ENCODE data around the gene CBLL2.
"Not testable (repeated sequence)": the region's sequence is repeated elsewhere in the genome, so short reads cannot be mapped to it uniquely, and the experiment has no call there.

CBLL2 gene

GRCh38 chrX:22272613-22273012 lies at the start of gene CBLL2:
TSS of gene CBLL2 (plus strand) at chrX:22272913. CDS start at chrX:22272992, 79 bp downstream.
- no peak for DNase-seq (ENCODE audit: low read depth, low spot score)

GRCh38 chrX:22234380-22234779 lies 38.3 kb upstream of the CBLL2 start:
- DNase-seq (ENCODE audit: low read depth, low spot score) = no peak

DNA sequence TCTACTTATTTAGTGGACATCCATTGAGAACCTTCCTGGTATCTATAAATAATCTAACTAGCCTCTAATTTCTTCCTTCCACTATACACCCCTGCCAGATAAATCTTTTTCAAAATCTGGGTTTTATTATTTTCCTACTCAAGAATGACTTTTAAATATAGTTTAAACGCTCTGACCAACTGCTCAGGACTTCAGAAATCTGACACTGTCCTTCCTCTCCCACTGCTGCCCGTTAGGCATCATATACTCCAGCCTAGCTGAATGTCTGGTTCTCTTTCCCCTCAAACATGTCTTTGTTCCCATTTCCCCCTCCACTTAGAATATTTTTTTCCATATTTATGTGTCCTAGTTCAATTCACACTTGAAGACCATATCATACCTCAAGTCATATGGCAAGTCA lies 35.2 kb upstream of the CBLL2 start:
- no peak for DNase-seq (ENCODE audit: low read depth, low spot score)

GRCh38 chrX:22246620-22247019 lies 26.1 kb upstream of the CBLL2 start:
- peak; percentile 41 for DNase-seq (ENCODE audit: low read depth, low spot score)

DNA sequence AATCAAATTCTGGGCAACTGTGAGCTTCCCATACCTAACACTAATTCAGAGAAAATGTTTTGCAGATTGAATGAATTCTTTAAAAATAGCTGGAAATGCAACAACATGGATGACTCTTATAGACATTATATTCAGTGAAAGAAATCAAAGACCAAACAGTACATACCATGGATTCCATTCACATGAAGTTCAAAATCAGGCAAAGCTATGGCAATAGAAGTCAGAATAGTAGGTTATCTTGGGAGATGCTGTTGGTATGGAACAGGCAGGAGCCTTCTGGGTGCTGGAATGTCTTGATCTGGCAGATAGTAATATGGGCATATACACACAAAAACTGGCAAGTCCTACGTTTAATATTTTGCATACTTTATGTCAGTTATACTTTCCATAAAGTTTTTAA lies 25.5 kb upstream of the CBLL2 start:
- DNase-seq (ENCODE audit: low read depth, low spot score) = peak; percentile 35

GRCh38 chrX:22248401-22248800 lies 24.3 kb upstream of the CBLL2 start:
- no peak for DNase-seq (ENCODE audit: low read depth, low spot score)

DNA sequence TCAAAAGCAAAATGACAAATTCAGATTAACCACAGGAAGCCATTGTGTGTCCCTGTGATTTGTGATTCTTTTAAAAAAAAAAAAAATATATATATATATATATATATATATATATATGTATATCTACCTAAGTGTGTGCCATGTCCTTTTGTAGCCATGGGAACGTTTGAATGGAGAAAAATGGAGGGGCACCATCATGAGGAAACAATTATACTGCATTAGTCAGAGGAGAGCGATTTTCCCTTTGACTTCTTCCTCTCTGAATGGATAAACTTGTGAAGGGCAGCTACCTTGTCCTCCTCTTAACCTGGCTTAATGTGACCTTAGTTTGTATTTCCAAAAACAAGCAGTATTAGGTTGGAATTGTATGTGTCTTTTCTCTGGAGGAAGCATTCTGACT lies 23.3 kb upstream of the CBLL2 start:
- no peak for DNase-seq (ENCODE audit: low read depth, low spot score)

- DNase-seq (ENCODE audit: low read depth, low spot score) = no peak
Observed at GRCh38 chrX:22268706-22269105, 4.0 kb upstream of the CBLL2 start.

- no peak for DNase-seq (ENCODE audit: low read depth, low spot score)
Observed at GRCh38 chrX:22273714-22274317, 1.1 kb downstream of the CBLL2 start.

GRCh38 chrX:22276781-22277180 lies 4.1 kb downstream of the CBLL2 start:
- DNase-seq (ENCODE audit: low read depth, low spot score) = peak; percentile 4

GRCh38 chrX:22278375-22278774 lies 5.7 kb downstream of the CBLL2 start:
- DNase-seq (ENCODE audit: low read depth, low spot score) = no peak

- DNase-seq (ENCODE audit: low read depth, low spot score) = not testable (repeated sequence)
Observed at GRCh38 chrX:22289209-22289608, 16.5 kb downstream of the CBLL2 start.

DNA sequence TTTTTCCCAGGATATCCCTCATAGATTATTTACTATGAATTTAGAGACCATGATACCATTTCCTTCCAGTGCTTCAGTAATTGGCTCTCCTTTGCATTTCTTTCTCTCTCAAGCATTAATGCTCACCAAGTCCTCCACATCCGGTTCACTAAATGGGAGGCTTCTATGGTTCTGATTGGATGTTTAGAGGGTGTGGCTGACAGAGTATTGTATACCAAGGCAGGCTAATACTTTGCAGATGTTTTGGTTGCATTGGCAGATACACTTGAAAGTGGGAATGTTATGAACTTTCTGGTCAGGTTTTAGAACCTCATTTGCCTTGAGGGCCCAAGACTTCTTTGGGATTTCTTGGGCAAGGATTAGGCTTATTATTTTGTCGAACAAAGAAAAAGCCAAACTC lies 24.2 kb downstream of the CBLL2 start:
- DNase-seq (ENCODE audit: low read depth, low spot score) = no peak

GRCh38 chrX:22300130-22300529 lies 27.4 kb downstream of the CBLL2 start:
- peak; percentile 78 for DNase-seq (ENCODE audit: low read depth, low spot score)

DNA sequence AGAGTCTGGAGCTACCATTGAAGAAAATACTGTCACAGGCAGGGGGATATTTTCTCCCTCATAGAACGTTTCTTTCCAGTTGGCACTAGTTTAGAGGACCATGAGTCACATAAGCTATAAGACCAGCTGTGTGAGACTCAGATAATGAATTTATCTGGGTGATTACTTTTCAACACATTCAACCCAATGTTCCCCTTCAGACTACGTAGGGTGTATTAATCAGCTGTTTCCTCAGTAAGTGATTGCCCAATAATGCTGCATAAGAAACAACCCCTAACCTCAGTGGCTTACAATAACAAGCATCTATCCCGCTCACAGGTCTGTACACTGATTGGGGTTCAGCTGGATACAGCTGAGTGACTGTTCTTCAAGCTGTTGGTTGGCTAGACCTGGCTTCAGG lies 38.1 kb downstream of the CBLL2 start:
- no peak for DNase-seq (ENCODE audit: low read depth, low spot score)

- DNase-seq (ENCODE audit: low read depth, low spot score) = no peak
Observed at GRCh38 chrX:22313766-22314165, 41.1 kb downstream of the CBLL2 start.

- DNase-seq (ENCODE audit: low read depth, low spot score) = peak; percentile 41
Observed at GRCh38 chrX:22314211-22314610, 41.5 kb downstream of the CBLL2 start.

GRCh38 chrX:22314692-22315091 lies 42.0 kb downstream of the CBLL2 start:
- peak; percentile 32 for DNase-seq (ENCODE audit: low read depth, low spot score)

DNA sequence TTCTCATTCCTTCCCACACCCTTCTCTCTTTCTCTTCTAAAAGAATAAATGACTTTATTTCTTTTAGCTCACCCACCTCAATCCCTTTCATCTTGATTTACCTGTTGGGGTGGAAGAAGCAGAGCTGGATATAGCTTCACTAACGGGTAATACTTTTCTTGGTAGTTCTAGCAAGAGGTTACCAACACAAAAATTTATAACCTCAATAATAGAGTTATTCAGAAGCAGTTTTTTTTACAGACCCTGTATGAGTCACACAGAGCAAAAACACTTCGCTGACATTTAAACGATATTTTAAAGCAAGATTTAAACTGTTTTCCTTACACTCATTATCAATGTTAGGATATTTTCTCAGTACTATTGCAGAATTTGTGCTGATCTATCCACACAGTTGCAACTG lies 42.4 kb downstream of the CBLL2 start:
- DNase-seq (ENCODE audit: low read depth, low spot score) = no peak

DNA sequence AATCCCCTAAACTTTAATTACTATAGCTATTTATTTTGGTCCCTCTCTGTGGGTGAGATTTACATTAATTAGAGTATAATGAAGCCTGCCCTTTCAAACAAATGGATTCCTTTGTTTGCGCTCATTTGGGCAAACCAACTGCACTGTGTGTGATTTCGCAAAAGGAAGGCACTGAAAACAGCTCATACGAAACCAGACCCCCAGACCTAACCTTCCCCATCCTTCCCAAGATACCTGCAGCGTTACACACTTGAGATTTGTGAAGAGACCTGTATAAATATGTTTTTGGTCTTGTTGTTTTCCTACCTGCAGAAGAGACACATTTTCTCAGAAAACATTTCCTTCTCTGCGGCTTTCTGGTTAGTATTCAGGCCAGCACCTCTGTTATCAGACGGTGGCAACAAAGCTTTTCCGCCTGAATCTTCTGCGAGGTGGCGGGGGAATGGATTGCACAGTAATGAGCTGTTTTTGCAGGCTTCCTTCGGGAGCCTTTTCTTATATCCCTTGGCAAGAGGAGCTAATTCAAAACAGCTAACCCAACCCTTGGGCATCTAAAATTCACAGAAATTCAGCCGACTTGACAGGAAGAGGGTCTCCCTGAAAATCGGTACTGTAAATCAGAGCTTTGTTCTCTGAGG lies 47.6 kb downstream of the CBLL2 start:
- peak; percentile 40 for DNase-seq (ENCODE audit: low read depth, low spot score)

- peak; percentile 60 for DNase-seq (ENCODE audit: low read depth, low spot score)
Observed at GRCh38 chrX:22323541-22323940, 50.8 kb downstream of the CBLL2 start.
